Keratinocyte (primary cell): Measurements from ENCODE around the gene FAM240A. TPM values are rescaled to one million over a fixed set of nuclear protein-coding genes. Genes with fewer than 3 reads are reported as not detected.

Source experiments
- DNase-seq: peaks from one replicate; pipeline ENCODE4 v3.0.0-alpha.2; 2011; ENCODE audit warnings: low read depth, missing footprints, low spot score
- FAIRE-seq: peaks from 2 replicates; lab custom pipeline; 2011; peaks lifted over from hg19 to GRCh38; lab: Jason Lieb, UNC
- H2AFZ ChIP-seq: 2 replicates; pipeline ENCODE4 v1.6.0; 2012; ENCODE audit warnings: low read length, control low read depth, inconsistent platforms; ENCODE audit not compliant: control insufficient read depth
- H3K27ac ChIP-seq: 2 replicates; pipeline ENCODE4 v1.5.1; 2011; ENCODE audit warnings: low read length; ENCODE audit not compliant: control insufficient read depth, insufficient read depth
- H3K27me3 ChIP-seq: 3 replicates; pipeline ENCODE4 v1.6.0; 2011; ENCODE audit warnings: low read length; ENCODE audit not compliant: control insufficient read depth, insufficient read depth; ENCODE audit errors: extremely low read depth
- H3K36me3 ChIP-seq, 2 experiments: 2 replicates in 1 of 2; 3 replicates in 1 of 2; pipeline ENCODE4 v1.5.1; 2011; ENCODE audit warnings: low read length in 2 of 2, mild to moderate bottlenecking in 1 of 2; ENCODE audit not compliant: control insufficient read depth in 2 of 2, insufficient read depth in 2 of 2; ENCODE audit errors: extremely low read depth in 1 of 2
- H3K4me1 ChIP-seq: 3 replicates; pipeline ENCODE4 v1.5.1; 2011; ENCODE audit warnings: low read length; ENCODE audit not compliant: control insufficient read depth, insufficient read depth; ENCODE audit errors: extremely low read depth
- H3K4me2 ChIP-seq: 3 replicates; pipeline ENCODE4 v1.6.0; 2011; ENCODE audit warnings: low read depth, low read length; ENCODE audit not compliant: control insufficient read depth, insufficient read depth; ENCODE audit errors: extremely low read depth
- H3K4me3 ChIP-seq, 3 experiments: fragments of 200-600 bp in 1 of 3; sonication (generic) in 1 of 3; 2 replicates in 2 of 3; 3 replicates in 1 of 3; pipeline ENCODE4 v1.5.1; 2011 to 2016; ENCODE audit warnings: low read length in 3 of 3, mild to moderate bottlenecking in 3 of 3, control low read depth in 2 of 3, inconsistent platforms in 1 of 3, low read depth in 1 of 3, mixed read lengths in 1 of 3, mixed run types in 1 of 3, moderate library complexity in 1 of 3; ENCODE audit not compliant: control insufficient read depth in 2 of 3, insufficient read depth in 2 of 3; ENCODE audit errors: extremely low read depth in 1 of 3
- H3K79me2 ChIP-seq: 2 replicates; pipeline ENCODE4 v1.6.0; 2012; ENCODE audit warnings: low read length; ENCODE audit not compliant: control insufficient read depth, insufficient read depth
- H3K9ac ChIP-seq: 3 replicates; pipeline ENCODE4 v1.6.0; 2011; ENCODE audit warnings: low read length; ENCODE audit not compliant: control insufficient read depth, insufficient read depth; ENCODE audit errors: extremely low read depth
- H3K9me1 ChIP-seq: 3 replicates; pipeline ENCODE4 v1.6.0; 2011; ENCODE audit warnings: low read length; ENCODE audit not compliant: control insufficient read depth, insufficient read depth; ENCODE audit errors: extremely low read depth
- H3K9me3 ChIP-seq: 2 replicates; pipeline ENCODE4 v1.5.1; 2012; ENCODE audit warnings: low read depth, low read length; ENCODE audit not compliant: control insufficient read depth
- H4K20me1 ChIP-seq: 3 replicates; pipeline ENCODE4 v1.6.0; 2011; ENCODE audit warnings: low read length; ENCODE audit not compliant: control insufficient read depth, insufficient read depth; ENCODE audit errors: extremely low read depth
- CTCF ChIP-seq, 3 experiments: IDR thresholded peaks in 1 of 3; conservative IDR thresholded peaks in 1 of 3; optimal IDR thresholded peaks in 1 of 3; 2 replicates in 2 of 3; 3 replicates in 1 of 3; pipeline versions ENCODE3 to v1.5.1; 2011; ENCODE audit warnings: low read length in 3 of 3, mild to moderate bottlenecking in 3 of 3, moderate library complexity in 2 of 3, control low read depth in 1 of 3, inconsistent platforms in 1 of 3; ENCODE audit not compliant: insufficient read depth in 2 of 3; ENCODE audit errors: extremely low read depth in 1 of 3
- EZH2 ChIP-seq: IDR thresholded peaks from one replicate; pipeline ENCODE4 v1.6.1; 2012; ENCODE audit warnings: inconsistent platforms, mild to moderate bottlenecking, low read length, moderate library complexity
- dilution Hi-C: fragments of 300-500 bp; cut with MboI; formaldehyde crosslinking; loops from one replicate; pipeline ENCODE4 v1.7.0; 2020; ENCODE audit warnings: low sequenced_read_pairs; ENCODE audit not compliant: extremely low pct_ligation_motif_present
- polyA plus RNA-seq, 5 experiments: library from polyadenylated mRNA; depleted of rRNA in 3 of 5; stranded (reverse) in 3 of 5; stranded (forward) in 1 of 5; unstranded in 1 of 5; fragments of >200 nt; gene quantifications; 1 replicate in 1 of 5; 2 replicates in 3 of 5; 3 replicates in 1 of 5; pipeline versions ENCODE4 v1.2.1 to v1.2.3, GENCODE V29; 2011 to 2012; ENCODE audit warnings: missing spikeins in 2 of 5, low read depth in 1 of 5, low replicate concordance in 1 of 5

FAM240A gene
- polyA plus RNA-seq, 1 donor (not counting 4 experiments of a cell fraction or from before 2014, with no cell fraction given): not detected

GRCh38 chr3:46566040-46566641 is 46.2 kb upstream of the FAM240A start, which contains the start of gene LRRC2:
Gene LRRC2, minus strand, starts transcription at chr3:46566302. Its CDS starts 14,711 bp downstream, at chr3:46551591.
- no peaks in the 10 kb centered on the region for H3K36me3 ChIP-seq
- H3K4me1 ChIP-seq: peaks cover 15% of the 10 kb centered on the region
- peak within 1 kb of the TSS; percentile 68 for H3K9ac ChIP-seq
- H4K20me1 ChIP-seq: no peaks in the 10 kb centered on the region
- dilution Hi-C loops: no loop called here
- peak within 1 kb of the TSS; percentile 20 to 53 (median 50) for H3K4me3 ChIP-seq
- H3K9me1 ChIP-seq: no peaks in the 10 kb centered on the region
- no peak for DNase-seq
- peak within 1 kb of the TSS; percentile 73 for H2AFZ ChIP-seq
- no peak for TF ChIP-seq EZH2
- no peak for TF ChIP-seq CTCF (optimal IDR thresholded peaks at IDR 0.05 in 1 of 3, IDR thresholded peaks at IDR 0.05 in 1 of 3, conservative IDR thresholded peaks at IDR 0.05 in 1 of 3; ENCODE audit: extremely low read depth in 1 of 3, insufficient read depth in 2 of 3, low read length in 3 of 3)
- H3K4me2 ChIP-seq: peak within 1 kb of the TSS; percentile 82
- no peak within 1 kb of the TSS for H3K27ac ChIP-seq
- no peaks in the 10 kb centered on the region for H3K9me3 ChIP-seq
- FAIRE-seq: peak; percentile 13
- H3K27me3 ChIP-seq: no peaks in the 10 kb centered on the region
- H3K79me2 ChIP-seq: no peaks in the 10 kb centered on the region

- Histone ChIP-seq H3K9me3 (no peaks in the 10 kb centered on the region), H3K27me3 (no peaks in the 10 kb centered on the region), H3K9me1 (no peaks in the 10 kb centered on the region), H4K20me1 (no peaks in the 10 kb centered on the region), H3K4me3 (no peak overlapping the region), H3K9ac (no peak overlapping the region), H2AFZ (no peak overlapping the region), H3K36me3 (no peaks in the 10 kb centered on the region), H3K4me2 (no peak overlapping the region), H3K27ac (no peak overlapping the region), H3K79me2 (no peaks in the 10 kb centered on the region), H3K4me1 (peaks cover under 1% of the 10 kb centered on the region)
- dilution Hi-C loops: no loop called here
- TF ChIP-seq EZH2: no peak
- no peak for TF ChIP-seq CTCF (optimal IDR thresholded peaks at IDR 0.05 in 1 of 3, IDR thresholded peaks at IDR 0.05 in 1 of 3, conservative IDR thresholded peaks at IDR 0.05 in 1 of 3; ENCODE audit: extremely low read depth in 1 of 3, insufficient read depth in 2 of 3, low read length in 3 of 3)
- DNase-seq: no peak
- FAIRE-seq: no peak
Observed at GRCh38 chr3:46571684-46572083, 40.6 kb upstream of the FAM240A start.
